GM12891 (cell line): Measurements from ENCODE around the gene RFX2.

ENCODE experiments used
- PAX5 ChIP-seq: IDR thresholded peaks from 2 replicates; pipeline ENCODE4 v1.6.1; 2011; ENCODE audit warnings: low read length, moderate library complexity, mild to moderate bottlenecking; ENCODE audit not compliant: insufficient read depth, severe bottlenecking
- POLR2A ChIP-seq: IDR thresholded peaks from 2 replicates; pipeline ENCODE4 v1.6.1; 2011; ENCODE audit warnings: low read depth, low read length, control low read depth
- POLR2AphosphoS5 ChIP-seq: IDR thresholded peaks from 2 replicates; pipeline ENCODE4 v1.6.1; 2011; ENCODE audit warnings: low read depth, low read length, control low read depth
- POU2F2 ChIP-seq: IDR thresholded peaks from 2 replicates; pipeline ENCODE4 v1.6.1; 2011; ENCODE audit warnings: low read depth, mild to moderate bottlenecking, control low read depth, low read length, moderate library complexity
- SPI1 ChIP-seq: IDR thresholded peaks from 2 replicates; pipeline ENCODE4 v1.6.1; 2011; ENCODE audit warnings: low read depth, low read length, control low read depth
- TAF1 ChIP-seq: IDR thresholded peaks from 2 replicates; pipeline ENCODE4 v1.6.1; 2011; ENCODE audit warnings: low read depth, low read length, control low read depth

DNA sequence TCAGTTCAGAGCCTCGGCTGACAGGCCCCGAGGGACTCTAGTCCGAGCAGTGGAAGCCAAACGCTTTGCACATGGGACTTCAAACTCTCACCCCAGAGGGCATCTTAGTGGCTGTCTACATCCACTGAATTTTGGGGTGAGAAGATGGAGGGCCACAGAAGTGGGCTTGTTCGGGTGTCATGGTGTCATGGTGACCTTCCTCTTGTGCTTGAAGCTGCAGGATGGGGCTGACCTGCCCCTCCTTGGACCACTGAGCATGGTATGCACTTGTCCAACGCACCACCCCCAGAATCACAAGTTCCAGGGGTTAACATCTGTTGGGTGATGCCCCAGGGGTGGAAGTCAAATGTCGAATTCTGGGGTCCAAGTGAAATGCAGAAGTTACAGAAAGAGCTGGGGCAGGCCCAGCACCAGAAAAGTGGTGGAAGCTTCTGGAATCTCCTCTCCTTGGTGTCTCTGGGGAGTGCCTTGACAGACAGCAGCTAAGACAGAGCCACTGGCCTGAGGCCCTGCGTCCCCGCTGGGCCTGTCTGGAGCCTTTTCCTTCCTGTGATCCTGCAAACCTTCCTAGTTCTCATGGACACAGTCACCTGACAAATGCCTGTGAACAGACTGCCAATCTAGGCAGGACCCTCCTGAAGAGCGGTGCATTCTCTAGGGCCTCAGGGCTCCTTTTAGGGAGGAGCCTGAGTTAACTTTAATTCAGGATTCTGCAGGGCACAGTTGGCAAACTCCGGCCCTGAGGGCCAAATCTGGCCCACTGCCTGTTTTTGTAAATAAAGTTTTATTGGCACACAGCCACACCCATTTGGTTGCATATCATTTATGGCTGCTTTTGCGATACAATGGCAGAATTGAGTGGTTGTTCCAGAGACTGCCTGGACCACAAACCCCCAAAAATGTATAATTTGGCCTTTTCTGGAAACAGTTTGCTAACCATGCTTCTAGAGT, 67.2 kb downstream of the RFX2 start:
- TF ChIP-seq POLR2A (no peak), TAF1 (no peak), POLR2AphosphoS5 (no peak), PAX5 (no peak), SPI1 (no peak), POU2F2 (no peak)
